GM18951 (cell line): Measurements from ENCODE around the gene BICRA.
"Not testable (repeated sequence)": the region's sequence is repeated elsewhere in the genome, so short reads cannot be mapped to it uniquely, and the experiment has no call there.

Source experiments
- POLR2A ChIP-seq: IDR thresholded peaks from 4 replicates; pipeline ENCODE4 v1.6.1; 2011; ENCODE audit warnings: mild to moderate bottlenecking; ENCODE audit not compliant: insufficient read length, insufficient read depth; ENCODE audit errors: extremely low read depth
- in situ Hi-C: fragments of 300-500 bp; cut with MboI; formaldehyde crosslinking; loops from one replicate; pipeline ENCODE4 v1.12.0; 2022; ENCODE audit warnings: low sequenced_read_pairs, mixed read lengths, inconsistent platforms; ENCODE audit not compliant: unreplicated experiment

The BICRA gene

DNA sequence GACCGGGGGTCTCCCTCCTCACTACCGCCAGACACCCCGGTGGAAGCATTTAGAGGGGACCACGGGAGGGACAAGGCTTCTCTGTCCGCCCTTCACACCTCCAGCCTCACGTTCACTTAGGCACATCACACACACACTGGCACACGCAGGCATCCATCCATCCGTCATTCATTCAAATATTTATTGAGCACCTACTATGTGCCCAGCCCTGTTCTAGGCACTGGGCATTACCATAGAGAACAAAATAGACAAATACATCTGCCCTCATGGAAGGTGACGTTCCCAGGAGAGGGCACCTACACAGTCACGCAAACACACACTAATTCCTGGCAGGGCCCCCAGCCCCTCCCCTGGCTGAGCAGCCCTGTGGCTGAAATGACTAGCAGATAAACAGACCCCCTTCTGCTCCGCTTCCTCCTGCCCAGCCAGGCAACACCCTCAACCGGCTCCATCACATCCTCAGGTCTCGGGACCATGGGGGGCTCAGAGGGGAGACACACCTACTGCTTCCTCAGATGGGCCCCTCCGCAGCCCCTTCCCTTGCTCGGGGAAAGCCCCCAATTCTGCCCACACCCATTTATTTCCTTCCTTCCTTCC is 132.7 kb downstream of the BICRA start:
- in situ Hi-C loops: no loop called here
- no peak for TF ChIP-seq POLR2A

- TF ChIP-seq POLR2A: no peak
- in situ Hi-C loops: no loop called here
Measured at GRCh38 chr19:47742634-47743033, 133.7 kb downstream of the BICRA start.

DNA sequence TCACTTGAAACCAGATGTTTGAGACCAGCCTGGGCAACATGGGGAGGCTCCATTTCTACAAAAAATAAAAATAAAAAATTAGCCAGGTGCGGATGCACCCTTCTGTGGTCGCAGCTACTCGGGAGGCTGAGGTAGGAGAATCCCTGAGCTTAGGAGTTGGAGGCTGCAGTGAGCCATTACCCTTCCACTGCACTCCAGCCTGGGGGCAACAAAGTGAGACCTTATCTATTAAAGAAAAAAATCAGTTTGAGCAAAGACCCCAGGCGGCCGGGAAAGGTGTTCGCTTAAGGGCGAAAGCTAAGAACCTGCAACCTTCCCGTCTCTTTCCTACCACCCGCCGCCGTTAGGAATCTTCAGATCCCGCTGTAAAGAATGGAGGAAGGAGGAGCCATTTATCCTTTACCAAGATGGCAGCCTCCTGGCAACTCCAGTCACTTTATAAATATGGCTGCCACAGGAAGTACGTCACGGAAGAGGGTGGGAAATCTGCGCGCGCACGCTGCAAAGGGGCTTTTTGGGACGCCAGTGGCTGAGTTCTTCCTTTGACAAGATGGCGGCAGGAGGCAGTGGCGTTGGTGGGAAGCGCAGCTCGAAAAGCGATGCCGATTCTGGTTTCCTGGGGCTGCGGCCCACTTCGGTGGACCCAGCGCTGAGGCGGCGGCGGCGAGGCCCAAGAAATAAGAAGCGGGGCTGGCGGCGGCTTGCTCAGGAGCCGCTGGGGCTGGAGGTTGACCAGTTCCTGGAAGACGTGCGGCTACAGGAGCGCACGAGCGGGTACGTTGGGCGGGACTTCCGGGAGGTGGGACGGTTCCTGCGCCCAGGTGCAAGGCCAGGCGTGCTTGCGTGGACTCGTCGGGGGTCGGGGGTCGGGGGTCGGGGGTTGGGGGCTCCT is 136.3 kb downstream of the BICRA start, which contains the start of gene NOP53:
NOP53 (plus strand) TSS at position 537 of the 892 bp plus-strand sequence; CDS start at position 551, 14 bp downstream.
- peak; percentile 88 for TF ChIP-seq POLR2A
- in situ Hi-C loops: no loop called here

DNA sequence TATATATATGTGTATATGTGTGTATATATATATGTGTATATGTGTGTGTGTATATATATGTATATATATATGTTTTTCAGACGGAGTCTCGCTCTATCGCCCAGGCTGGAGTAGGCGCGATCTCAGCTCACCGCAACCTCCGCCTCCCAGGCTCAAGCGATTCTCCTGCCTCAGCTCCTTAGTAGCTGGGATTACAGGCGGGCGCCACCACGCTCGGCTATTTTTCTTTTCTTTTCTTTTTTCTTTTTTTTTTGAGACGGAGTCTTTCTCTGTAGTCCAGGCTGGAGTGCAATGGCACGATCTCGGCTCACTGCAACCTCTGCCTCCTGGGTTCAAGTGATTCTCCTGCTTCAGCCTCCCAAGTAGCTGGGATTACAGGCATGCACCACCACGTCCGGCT is 137.2 kb downstream of the BICRA start:
- in situ Hi-C loops: not testable (repeated sequence)

DNA sequence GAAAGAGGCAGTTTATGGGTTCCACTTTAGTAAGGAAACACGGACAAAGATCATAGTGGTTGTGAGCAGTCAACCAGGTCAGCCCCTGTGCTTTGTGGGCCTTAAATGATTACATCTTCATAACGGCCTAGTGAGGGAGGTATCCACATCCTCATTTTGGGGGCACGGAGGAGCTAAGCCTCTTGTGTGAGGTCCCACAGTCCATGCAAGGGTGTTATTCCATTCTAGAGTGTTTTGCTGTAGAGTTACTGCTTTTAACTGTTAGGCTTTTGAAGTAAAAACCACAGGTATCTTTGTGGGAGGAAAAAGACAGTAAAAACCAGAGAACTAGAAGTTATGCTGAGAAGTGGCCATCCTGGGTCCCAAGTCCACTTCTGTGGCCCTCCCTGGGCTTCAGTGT is 140.4 kb downstream of the BICRA start:
- in situ Hi-C loops: no loop called here
- TF ChIP-seq POLR2A: no peak

DNA sequence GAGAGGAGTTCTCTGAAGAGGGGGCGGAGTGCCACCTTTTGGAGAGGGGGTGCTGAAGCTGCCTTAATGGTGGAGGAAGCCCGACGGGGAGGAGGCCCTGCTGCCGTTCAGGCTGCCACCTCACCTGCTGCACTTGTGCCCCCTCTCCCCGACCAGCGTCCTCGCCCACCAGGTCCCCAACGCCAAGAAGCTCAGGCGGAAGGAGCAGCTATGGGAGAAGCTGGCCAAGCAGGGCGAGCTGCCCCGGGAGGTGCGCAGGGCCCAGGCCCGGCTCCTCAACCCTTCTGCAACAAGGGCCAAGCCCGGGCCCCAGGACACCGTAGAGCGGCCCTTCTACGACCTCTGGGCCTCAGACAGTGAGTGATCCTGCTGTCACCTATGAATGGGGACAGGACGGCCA is 141.8 kb downstream of the BICRA start:
- in situ Hi-C loops: no loop called here
- TF ChIP-seq POLR2A: no peak

DNA sequence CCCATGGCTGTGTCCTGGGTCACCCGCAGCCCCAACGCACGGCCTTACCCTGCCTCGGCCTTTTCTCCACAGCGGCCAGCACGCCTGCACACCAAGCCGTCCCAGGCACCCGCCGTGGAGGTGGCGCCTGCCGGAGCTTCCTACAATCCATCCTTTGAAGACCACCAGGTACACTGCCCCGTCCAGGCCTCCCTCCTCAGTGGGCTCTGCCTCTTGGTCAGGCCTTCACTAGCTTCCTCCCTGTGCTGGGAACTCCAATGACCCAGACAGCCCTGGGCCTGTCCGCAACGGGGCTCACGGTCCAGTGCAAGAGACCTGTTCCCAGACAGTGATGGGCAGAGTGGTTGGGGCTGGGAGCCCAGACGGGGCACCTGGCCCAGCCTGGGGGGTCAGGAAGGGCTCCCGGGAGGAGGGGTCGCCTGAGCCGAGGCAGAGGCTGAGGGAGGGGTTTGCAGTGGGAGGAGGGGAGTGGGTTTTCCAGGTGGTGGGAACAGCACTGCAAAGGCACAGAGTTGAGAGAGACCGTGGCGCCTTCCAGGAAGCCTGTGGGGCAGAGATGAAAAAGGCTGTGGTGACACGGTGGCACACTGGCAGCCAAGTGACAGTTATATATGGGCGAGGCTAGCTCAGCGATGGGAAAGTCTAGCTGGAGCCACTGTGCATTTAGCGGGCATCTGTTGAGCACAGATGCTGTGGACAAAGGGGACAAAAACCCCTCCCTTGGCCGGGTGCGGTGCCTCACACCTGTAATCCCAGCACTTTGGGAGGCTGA is 143.7 kb downstream of the BICRA start:
- TF ChIP-seq POLR2A: no peak
- in situ Hi-C loops: no loop called here
